Measurements from ENCODE around the gene TPK1. TPM values are rescaled to one million over a fixed set of nuclear protein-coding genes. Genes with fewer than 3 reads are reported as not detected.
A peak's percentile ranks its signal among the peaks of the same experiment; 100 is the strongest.

Gene TPK1
- total RNA-seq, 4 donors from 2014 or later: 2.5 to 22.7 (median 18.7) TPM

GRCh38 chr7:144796919-144797318, 38.9 kb downstream of the TPK1 start:
- Histone ChIP-seq H3K4me3 (no peak overlapping the region), H3K9me3 (no peaks in the 10 kb centered on the region), H3K27me3 (no peaks in the 10 kb centered on the region), H3K36me3 (no peaks in the 10 kb centered on the region), H3K27ac (no peak overlapping the region), H3K4me1 (no peaks in the 10 kb centered on the region)
- no peak for DNase-seq
- TF ChIP-seq CTCF (IDR thresholded peaks at IDR 0.05) (no peak), POLR2A (IDR thresholded peaks at IDR 0.05) (no peak)

GRCh38 chr7:144792050-144792449, 43.8 kb downstream of the TPK1 start:
- no peak overlapping the region for H3K27ac ChIP-seq
- no peaks in the 10 kb centered on the region for H3K27me3 ChIP-seq
- DNase-seq: no peak
- TF ChIP-seq POLR2A (IDR thresholded peaks at IDR 0.05) (no peak), CTCF (IDR thresholded peaks at IDR 0.05) (no peak)
- H3K4me3 ChIP-seq: no peak overlapping the region
- H3K36me3 ChIP-seq: no peaks in the 10 kb centered on the region
- H3K4me1 ChIP-seq: no peaks in the 10 kb centered on the region
- H3K9me3 ChIP-seq: no peaks in the 10 kb centered on the region

GRCh38 chr7:144791488-144791887, 44.4 kb downstream of the TPK1 start:
- H3K27ac ChIP-seq: no peak overlapping the region
- H3K4me3 ChIP-seq: no peak overlapping the region
- no peaks in the 10 kb centered on the region for H3K27me3 ChIP-seq
- no peaks in the 10 kb centered on the region for H3K9me3 ChIP-seq
- no peaks in the 10 kb centered on the region for H3K36me3 ChIP-seq
- no peaks in the 10 kb centered on the region for H3K4me1 ChIP-seq
- DNase-seq: no peak
- no peak for TF ChIP-seq POLR2A (IDR thresholded peaks at IDR 0.05)
- no peak for TF ChIP-seq CTCF (IDR thresholded peaks at IDR 0.05)

GRCh38 chr7:144787127-144787526, 48.7 kb downstream of the TPK1 start:
- H3K27me3 ChIP-seq: no peaks in the 10 kb centered on the region
- no peak overlapping the region for H3K27ac ChIP-seq
- H3K4me1 ChIP-seq: no peaks in the 10 kb centered on the region
- no peak for DNase-seq
- no peak overlapping the region for H3K4me3 ChIP-seq
- TF ChIP-seq POLR2A (IDR thresholded peaks at IDR 0.05) (no peak), CTCF (IDR thresholded peaks at IDR 0.05) (peak in 3 of 6 experiments; percentile 55 to 61 (median 58))
- no peaks in the 10 kb centered on the region for H3K9me3 ChIP-seq
- no peaks in the 10 kb centered on the region for H3K36me3 ChIP-seq

- Histone ChIP-seq H3K27ac (no peak overlapping the region), H3K4me3 (no peak overlapping the region), H3K27me3 (no peaks in the 10 kb centered on the region), H3K36me3 (no peaks in the 10 kb centered on the region), H3K4me1 (no peaks in the 10 kb centered on the region), H3K9me3 (no peaks in the 10 kb centered on the region)
- DNase-seq: no peak
- TF ChIP-seq CTCF (IDR thresholded peaks at IDR 0.05) (peak in 1 of 6 experiments; percentile 6), POLR2A (IDR thresholded peaks at IDR 0.05) (no peak)
These were observed 49.3 kb downstream of the TPK1 start for GRCh38 chr7:144786522-144786921.

- Histone ChIP-seq H3K4me1 (no peaks in the 10 kb centered on the region), H3K4me3 (no peak overlapping the region), H3K27ac (no peak overlapping the region), H3K36me3 (no peaks in the 10 kb centered on the region), H3K9me3 (no peaks in the 10 kb centered on the region), H3K27me3 (no peaks in the 10 kb centered on the region)
- DNase-seq: no peak
- TF ChIP-seq CTCF (IDR thresholded peaks at IDR 0.05) (no peak), POLR2A (IDR thresholded peaks at IDR 0.05) (no peak)
These were observed 49.8 kb downstream of the TPK1 start for GRCh38 chr7:144786079-144786478.

Data from Peyer's patch (tissue), 4 donors.